ENCODE data around the gene ZBTB46.

ZBTB46 gene

DNA sequence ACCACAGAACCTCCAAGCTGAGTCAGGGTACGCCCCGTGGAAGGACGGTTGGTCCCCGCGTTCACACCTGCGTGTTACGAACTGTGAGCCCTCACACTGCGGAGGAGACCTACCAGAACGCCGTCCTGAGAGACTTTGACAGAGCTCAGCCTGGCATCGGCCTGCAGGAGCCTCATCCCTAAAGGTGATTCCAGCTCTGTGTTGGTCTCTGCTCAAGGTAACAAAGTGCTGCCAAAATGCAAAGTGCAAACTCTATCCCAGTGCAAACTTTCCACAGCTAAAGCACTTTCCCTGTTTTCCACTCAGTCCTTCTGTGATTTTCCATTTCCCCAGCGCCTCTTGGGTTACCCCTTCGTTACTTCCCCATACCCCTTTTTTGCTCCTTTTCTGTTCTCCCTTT is 8.6 kb upstream of the ZBTB46 start:
- TF ChIP-seq, protein P1, sequence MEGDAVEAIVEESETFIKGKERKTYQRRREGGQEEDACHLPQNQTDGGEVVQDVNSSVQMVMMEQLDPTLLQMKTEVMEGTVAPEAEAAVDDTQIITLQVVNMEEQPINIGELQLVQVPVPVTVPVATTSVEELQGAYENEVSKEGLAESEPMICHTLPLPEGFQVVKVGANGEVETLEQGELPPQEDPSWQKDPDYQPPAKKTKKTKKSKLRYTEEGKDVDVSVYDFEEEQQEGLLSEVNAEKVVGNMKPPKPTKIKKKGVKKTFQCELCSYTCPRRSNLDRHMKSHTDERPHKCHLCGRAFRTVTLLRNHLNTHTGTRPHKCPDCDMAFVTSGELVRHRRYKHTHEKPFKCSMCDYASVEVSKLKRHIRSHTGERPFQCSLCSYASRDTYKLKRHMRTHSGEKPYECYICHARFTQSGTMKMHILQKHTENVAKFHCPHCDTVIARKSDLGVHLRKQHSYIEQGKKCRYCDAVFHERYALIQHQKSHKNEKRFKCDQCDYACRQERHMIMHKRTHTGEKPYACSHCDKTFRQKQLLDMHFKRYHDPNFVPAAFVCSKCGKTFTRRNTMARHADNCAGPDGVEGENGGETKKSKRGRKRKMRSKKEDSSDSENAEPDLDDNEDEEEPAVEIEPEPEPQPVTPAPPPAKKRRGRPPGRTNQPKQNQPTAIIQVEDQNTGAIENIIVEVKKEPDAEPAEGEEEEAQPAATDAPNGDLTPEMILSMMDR (IDR thresholded peaks at IDR 0.05; ENCODE audit: extremely low read depth, missing control alignments): no peak
- no peak for DNase-seq (ENCODE audit: low spot score)

DNA sequence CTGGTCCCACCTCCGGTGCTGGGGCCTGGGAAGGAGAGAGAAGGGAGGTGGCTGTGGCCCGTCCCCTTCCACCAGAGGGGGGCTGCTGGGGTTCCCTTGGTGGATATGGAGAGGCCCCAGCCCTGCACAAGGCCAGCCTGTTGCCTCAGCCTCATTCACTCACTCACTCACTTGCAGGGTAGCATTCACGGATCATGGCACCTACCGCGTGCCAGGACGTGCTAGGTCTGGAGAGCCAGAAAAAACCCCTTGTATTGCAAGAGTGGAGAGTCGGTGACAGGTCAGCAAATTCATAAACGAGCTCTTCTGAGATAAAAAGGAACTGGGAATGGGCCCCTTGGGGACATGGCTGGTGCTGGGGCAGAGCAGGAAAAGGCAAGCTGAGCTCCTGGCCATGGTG is 6.4 kb upstream of the ZBTB46 start:
- TF ChIP-seq, protein P1 (IDR thresholded peaks at IDR 0.05; ENCODE audit: extremely low read depth, missing control alignments): no peak
- DNase-seq (ENCODE audit: low spot score): no peak

DNA sequence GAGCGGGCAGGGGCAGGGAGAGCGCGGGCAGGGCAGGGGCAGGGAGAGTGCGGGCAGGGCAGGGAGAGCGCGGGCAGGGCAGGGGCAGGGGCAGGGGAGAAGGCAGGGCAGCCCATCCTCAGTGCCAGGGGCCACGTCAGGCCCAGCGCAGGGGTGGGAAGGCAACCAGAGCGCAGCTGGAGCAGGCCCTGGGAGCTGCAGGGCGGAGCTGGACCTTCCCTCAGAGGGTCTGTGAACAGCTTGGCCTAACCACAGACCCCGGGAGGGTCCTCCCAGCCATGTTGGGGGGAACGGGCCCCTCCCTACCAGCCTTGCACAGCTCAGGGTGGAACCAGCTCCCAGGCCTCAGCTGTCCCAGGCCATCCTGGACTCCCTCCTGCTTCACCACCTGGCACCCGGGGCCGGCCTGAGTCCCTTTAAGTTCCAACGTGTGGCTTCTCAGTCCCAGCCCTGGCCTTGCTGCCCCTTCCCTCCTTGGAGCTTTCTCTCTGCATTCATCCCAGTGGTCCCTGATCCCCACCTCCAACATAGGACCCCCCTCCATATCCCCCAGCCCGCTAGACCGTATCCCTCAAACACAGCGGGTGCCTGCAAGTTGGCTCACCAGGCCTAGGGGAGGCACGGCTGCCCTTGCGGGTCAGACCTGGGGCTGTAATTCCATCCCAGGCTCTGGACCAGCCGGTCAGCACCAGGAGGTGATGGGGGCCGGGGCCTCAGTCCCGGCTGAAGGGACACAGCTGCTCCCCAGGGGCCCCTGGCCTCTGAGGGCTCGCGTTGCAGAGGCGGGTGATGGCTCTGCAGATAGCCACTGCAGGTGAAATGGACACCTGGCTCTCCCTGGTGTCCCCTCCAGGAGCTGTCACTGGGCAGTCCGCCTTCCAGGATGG is 5.6 kb upstream of the ZBTB46 start:
- TF ChIP-seq, protein P1 (IDR thresholded peaks at IDR 0.05; ENCODE audit: extremely low read depth, missing control alignments): no peak

DNA sequence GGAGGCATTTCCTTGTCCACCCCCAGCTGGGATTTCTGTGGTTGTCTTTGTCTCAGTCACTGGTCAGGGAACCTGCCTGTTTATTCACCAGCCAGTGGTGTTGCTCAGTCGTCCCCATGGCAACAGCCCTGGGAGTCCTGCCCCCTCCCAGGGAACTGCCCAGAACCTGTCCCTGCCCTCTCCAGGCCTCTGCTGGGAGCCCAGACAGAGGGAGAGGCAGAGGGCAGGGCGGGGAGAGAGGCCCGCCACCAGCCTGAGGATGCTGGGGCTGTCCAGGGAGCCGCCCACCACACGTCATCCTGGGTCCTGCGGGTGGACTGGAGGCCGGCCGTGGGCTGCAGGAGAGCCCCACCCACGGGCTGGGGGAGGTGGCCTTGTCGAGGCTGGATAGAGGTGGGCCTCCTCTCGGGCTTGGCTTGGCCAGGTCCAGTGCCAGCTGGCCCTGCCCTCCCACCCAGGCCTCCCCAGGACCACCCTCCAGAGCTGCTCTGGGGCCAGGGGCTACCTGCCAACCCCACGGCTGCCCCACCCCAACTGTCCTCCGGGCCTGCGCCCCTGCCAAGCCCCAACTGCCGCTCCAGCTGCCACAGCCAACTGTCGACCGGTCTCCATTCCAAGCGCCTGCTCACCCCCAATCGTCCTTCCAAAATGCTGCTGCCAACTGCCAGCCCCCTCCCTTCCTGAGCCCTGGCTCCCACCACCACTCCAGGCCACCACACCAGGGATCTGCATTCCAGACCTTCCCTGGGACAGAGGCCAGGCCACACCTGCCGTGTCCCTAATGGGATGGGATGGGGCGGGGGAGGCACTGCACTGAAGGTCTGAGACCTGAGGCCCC is 4.2 kb upstream of the ZBTB46 start:
- peak; percentile 77 for DNase-seq (ENCODE audit: low spot score)
- TF ChIP-seq, protein P1 (IDR thresholded peaks at IDR 0.05; ENCODE audit: extremely low read depth, missing control alignments): no peak

More for the DNA sequence above, 5.6 kb upstream of the ZBTB46 start:
- no peak for DNase-seq (ENCODE audit: low spot score)

DNA sequence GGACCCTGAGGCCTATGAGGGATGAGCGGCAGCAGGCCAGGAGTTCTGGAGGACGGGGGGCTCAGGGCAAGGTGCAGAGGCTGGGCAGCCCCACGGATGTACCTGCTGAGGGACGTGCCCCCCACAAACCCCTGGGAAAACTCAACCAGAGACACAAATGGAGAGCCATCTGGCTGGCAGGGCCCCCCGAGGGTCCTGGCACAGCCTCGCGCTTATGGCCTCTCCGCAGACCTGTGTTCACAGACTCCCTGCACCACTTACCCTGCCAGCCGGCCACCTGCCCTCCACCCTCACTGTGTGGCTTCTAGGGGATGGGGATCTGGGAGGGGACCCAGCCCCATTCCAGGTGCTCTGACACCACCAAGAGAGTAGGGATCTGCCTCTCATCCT is 3.4 kb upstream of the ZBTB46 start:
- DNase-seq (ENCODE audit: low spot score): no peak
- TF ChIP-seq, protein P1 (IDR thresholded peaks at IDR 0.05; ENCODE audit: extremely low read depth, missing control alignments): no peak

DNA sequence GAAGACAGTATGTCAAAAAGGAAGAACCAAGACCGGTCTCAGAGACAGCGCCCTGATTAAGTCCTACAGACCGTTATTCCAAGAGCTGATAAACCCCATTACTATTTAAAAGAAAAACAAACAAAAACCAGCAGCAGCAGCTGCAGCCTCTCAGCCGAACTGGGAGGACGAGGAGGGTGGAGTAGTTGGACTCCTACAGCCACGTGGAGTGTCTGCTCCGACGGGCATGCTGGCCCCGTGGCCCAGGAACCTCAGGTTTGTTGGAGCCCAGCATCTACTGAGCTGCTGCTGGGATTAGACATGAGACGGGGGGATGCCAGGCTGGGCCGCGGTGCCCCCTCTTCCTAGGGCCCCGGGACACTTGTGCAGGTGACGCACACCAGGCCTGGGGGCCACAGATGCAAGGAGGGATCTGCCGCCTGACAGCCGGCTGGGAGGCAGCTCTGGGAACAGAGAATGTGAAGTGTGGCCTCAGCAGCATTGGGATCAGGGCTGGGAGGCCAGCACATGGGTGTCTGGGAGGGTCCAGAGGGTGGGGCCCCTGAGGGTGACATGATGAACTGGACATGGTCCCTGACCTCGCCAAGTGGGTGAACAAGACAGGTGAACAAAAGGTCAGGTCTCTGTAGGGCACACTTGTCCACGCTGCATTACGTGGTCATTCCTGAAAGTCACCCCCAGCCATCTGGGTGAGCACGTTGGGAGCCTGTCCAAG is 2.9 kb upstream of the ZBTB46 start:
- DNase-seq (ENCODE audit: low spot score): no peak
- TF ChIP-seq, protein P1 (IDR thresholded peaks at IDR 0.05; ENCODE audit: extremely low read depth, missing control alignments): no peak
